Right forelimb (tissue), 1 donor: ENCODE measurements around the gene CDNF.

Experiments used
- DNase-seq: peaks from one replicate; pipeline ENCODE4 v3.0.0-alpha.2; 2018

CDNF gene

DNA sequence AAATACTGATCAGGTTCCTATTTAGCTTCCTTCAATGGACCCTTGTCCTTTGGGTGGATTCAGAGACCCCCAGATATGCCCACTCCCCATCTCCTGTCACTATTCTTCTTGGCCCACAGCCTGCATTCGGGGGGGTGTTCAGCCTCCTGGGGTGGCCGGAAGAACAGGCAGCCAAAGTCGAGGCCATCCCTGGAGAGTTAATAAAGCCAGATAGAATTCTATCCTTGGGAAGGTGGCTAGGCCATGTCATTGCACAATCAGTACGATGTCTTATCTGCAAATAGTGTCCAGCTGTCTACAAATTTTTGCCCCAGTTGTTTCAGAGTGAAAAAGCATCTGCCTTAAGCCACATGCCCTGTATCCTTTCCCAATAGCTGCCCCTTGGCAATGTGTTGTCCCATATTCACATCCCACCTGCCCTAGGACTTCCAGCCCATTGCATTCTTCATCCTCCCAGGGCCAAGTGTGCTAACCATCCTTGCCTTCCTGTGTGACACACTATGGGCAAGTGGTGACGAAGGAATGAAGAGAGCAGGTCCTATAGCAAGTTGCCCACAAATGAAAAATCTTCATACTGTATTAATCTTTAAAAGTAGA lies 53.3 kb downstream of the CDNF start:
- DNase-seq, result no peak

DNA sequence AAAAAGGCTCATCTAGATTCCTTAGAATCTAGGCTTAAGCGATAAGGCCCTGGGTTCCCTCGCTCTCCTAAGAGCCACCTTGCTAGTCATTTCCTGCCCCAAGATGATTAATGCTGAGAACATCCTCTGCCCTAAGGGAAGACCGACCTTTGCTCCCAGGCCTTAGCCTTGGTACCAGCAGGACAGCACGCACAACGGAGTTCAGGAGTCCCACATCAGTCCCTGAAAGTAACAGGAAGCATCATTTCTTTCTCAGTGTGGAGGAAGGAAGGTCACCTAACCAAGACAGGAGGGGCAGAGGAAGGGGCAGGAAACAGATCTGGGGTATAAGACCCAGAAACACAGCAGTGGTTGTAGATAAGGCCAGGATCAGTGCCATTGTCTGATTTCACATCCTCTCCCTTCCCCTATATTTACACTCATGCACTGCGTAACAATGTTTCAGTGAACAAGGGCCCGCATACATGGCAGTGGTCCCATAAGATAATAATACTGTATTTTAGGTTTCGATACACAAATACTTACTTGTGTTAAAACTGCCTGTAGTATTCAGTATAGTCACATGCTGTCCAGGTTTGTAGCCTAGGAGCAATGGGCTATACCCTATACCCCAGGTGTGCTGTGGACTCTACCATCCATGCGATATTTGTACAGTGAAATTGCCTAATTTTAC lies 55.0 kb downstream of the CDNF start:
- no peak for DNase-seq

DNA sequence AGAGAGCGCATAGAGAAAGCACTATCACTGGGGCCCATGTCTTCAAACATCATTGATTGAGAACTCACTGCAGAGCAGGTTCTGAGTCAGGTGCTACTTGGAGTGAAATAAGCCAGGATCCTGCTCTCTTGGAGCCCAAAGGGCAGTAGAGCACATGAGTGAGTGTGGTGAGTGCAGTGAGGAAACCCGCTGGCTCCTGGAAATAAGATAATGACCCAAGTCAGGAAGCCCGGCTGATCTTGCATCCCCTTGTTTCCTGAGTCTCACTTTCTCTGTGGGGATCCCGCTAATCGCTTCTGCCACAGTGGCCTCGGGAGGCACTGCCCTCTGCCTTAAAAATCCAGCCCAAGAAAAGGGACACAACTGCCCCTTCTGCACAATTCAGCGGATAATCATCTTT lies 56.1 kb downstream of the CDNF start:
- DNase-seq, result no peak

DNA sequence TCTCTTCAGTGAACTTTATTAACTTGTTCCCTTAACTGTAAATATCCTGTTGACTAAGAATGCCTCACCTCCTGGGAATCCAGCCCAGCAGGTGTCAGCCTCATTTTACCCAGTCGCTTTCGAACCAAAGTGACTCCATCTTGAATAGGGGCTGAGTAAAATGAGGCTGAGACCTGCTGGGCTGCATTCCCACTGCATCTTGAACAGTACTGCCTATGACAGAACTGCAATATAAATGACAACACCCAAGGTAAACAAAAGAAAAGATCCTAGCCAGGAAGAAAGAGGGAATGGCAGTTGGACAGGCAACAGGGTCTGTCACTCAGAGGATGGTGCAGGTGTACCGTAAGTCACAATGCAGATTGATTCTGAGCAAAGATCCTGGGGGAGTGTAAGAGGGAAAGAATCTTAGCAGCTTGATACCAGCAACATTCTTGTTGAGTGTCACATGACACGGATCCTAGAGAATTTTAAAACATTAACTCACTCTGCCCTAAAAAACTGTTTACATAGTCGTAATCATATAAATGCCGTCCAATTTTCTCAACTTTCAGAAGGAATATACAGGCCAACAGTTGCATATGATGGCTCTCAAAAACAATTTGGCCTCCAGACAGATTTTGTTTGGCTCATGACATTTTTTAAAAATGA lies 58.7 kb downstream of the CDNF start:
- no peak for DNase-seq

DNA sequence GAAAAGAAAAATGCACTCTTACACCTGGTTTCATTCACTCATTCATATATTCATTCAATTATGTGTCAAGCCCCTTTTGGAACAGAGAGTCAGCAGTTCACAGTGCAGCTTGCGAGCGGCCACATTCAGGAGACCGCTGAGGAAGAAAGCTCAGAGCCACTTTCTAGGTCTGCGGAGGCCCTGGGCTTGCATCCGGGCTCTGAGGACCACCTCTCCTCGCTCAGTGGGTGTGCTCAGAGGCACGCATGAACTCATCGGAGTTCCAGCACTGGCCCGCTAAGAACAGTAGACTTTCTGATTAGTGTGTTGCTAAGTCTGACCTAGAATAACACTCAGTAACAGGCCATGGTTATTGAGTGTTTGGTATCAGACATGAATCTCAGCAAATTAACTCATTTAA lies 61.3 kb downstream of the CDNF start:
- no peak for DNase-seq

DNA sequence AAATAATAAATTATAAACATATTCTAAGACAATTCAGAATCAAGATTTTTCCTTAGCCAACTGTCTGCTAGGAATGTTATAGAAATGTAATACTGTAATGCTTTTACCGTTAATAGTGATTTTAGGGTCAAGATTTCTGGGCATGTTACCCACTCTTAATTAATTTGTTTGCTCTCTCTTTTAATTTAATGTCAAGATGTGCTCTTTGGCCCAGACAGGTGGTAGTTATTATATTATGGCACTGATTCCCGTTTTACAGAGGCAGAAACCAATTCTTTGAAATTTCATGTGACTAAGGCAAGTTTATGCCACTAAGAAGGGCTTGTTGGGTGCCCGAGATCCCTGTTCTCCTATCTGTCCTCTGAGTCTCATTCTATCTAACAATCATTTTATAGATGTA lies 62.2 kb downstream of the CDNF start:
- DNase-seq, result no peak

DNA sequence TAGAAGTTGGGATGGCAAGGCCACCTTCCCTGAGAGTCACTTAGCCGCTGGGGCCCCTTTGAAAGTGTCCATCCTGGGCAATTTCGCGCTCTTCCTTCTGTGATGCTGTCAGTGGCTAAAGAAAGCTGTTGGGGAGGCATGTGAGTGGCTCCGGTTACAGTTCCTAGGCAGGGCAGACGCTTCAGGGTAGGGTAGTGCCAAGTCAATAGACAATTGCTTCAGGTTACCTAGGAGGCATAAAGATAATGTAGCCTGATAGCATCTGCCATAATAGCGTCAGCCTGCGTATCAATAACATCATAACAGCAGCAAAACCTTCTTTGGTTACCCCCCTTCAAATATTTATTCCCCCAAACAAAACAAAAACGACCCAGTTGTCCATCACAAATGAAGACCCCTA lies 63.0 kb downstream of the CDNF start, which contains the start of gene FAM107B:
FAM107B (minus strand) TSS at position 101 of the 400 bp plus-strand sequence. CDS start 234 bp downstream, outside the sequence.
- DNase-seq, result no peak

DNA sequence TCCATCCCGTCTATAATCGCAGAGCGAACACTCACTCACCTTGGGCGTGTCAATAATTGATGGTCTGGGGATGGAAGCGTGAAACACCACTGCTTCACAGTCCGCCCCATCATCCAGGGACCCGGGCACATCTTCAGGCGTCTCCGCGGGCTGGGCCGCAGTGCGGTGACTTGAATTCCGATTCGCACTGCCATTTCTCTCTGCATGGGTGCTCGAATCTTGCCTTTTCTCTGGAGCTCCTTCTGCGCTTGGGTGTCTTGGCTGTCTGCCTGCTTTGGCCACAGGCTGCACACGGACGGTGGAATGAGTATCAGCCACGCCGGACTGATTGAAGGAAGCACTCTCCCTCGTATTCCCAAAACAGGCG lies 63.6 kb downstream of the CDNF start:
- DNase-seq, result no peak

DNA sequence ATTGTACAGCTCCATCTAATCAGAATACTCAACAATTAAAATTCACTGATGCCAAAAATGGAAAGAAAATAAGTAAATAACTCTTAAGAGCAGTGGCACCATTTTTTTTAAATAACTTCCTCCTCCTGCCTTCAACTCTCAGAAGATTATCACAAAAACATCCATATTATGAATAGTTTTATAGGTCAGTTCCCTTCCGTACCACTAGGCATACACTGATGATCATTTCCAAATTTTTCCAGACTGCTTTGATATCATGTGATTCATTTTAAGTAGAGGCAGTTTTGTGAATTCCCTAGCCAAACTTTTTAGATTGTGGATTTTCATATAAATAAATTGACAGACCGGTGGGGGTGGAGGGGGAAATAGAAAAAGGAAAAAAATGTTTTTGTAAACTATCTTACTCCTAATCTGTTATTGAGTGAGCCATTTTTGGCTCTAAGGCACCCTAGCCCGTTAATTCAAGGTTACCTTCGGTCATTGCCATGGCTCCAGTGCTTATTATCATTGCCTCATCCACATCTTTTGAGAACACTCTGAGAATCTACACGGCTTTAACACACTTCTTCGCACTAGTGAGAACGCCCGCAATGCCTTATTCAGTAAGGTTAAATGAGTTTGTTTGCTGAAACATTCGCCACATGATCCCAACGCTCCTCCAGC lies 64.2 kb downstream of the CDNF start:
- no peak for DNase-seq

DNA sequence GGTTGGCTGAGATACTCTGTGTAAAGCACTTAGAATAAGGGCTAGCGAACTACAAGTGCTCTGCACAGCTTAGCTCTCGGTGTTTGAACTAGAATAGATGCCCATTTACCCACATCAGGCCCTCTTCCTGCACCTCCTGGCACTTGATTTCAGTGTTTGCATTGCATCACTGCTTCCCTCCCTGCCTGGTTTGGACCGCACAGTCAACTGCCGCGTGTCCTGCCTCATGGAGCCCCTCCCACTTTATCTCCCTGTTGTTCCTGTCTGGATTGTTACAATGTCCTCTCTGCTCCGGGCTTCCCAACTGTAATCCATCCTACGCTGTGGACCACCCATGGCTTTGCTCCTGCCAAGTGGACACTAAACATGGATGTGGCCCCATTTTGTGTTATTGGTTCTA lies 65.4 kb downstream of the CDNF start:
- no peak for DNase-seq

DNA sequence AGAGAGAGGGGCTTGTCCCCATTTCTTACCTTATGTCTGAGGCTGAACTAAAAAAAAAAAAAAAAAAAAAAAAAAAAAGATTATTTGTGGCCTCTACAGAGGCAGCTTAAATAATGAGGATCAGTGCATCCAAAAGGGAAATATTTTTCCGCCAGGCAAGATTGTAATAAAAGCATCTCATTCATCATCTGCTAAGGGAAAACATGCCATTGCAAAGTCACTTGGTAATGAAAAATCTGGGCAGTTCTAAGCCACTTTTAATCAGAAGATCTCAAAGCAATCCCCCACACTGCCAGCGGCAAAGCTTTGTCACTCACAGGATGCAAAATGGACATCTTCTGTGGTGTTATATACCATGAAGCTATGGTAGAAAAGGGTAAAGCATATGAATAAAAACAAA lies 66.9 kb downstream of the CDNF start:
- DNase-seq, result no peak
